Adrenal gland (tissue), 12 donors: ENCODE results near the gene NANOS1. TPM values are rescaled to one million over a fixed set of nuclear protein-coding genes. Genes with fewer than 3 reads are reported as not detected.

Experiments
- DNase-seq, 7 donors: peaks; one replicate each; pipeline ENCODE4 v3.0.0-alpha.2; 2019 to 2020
- H3K27ac ChIP-seq, 5 donors: fragments of 200-600 bp; sonication (generic) in 4 of 5; 1 replicate in 3 of 5; 2 replicates in 2 of 5; pipeline versions ENCODE4 v1.5.1 to v1.8.0; 2016 to 2020; ENCODE audit warnings: mild to moderate bottlenecking in 1 of 5
- H3K27me3 ChIP-seq: fragments of 200-600 bp; 2 replicates; pipeline ENCODE4 v1.8.0; 2021
- H3K36me3 ChIP-seq, 2 donors: fragments of 200-600 bp; replicated peaks in 1 of 2; 1 replicate in 1 of 2; 2 replicates in 1 of 2; pipeline versions ENCODE4 v1.5.1 to v1.8.0; 2018 to 2022
- H3K4me1 ChIP-seq, 2 donors: fragments of 200-600 bp; replicated peaks in 1 of 2; 1 replicate in 1 of 2; 2 replicates in 1 of 2; pipeline versions ENCODE4 v1.5.1 to v1.8.0; 2018 to 2021
- H3K4me3 ChIP-seq, 4 donors: fragments of 200-600 bp; sonication (generic) in 3 of 4; one replicate each; pipeline ENCODE4 v1.5.1; 2016 to 2018
- H3K9me3 ChIP-seq, 3 donors: fragments of 200-600 bp; sonication (generic) in 1 of 3; replicated peaks in 1 of 3; 1 replicate in 2 of 3; 2 replicates in 1 of 3; pipeline versions ENCODE4 v1.5.1 to v1.8.0; 2016 to 2021
- POLR2A ChIP-seq, 2 donors: fragments of 450-650 bp; IDR thresholded peaks; one replicate each; pipeline ENCODE4 v1.6.1; 2017; ENCODE audit warnings: antibody characterized with exemption in 2 of 2, mild to moderate bottlenecking in 2 of 2, moderate library complexity in 1 of 2
- WGBS, 4 donors: extraction: QIAGEN DNeasy Blood & Tissue Kit in 2 of 4; methylation state at CpG; one replicate each; pipeline versions ENCODE4 v1.1.5 to v1.1.7; 2013 to 2017; 5-methylcytosine and 5-hydroxymethylcytosine counted together
- intact Hi-C, 2 donors: fragments of 100-400 bp; cut with DNase I; formaldehyde crosslinking; loops; one replicate each; pipeline versions ENCODE4 v1.14.1 to v1.15.0; 2022 to 2023
- polyA plus RNA-seq, 3 donors: library from polyadenylated mRNA; stranded (reverse); fragments of 200-250 nt in 2 of 3; fragments of 350-450 nt in 1 of 3; fragmentation: Illumina TruSeq in 1 of 3; extraction: RNeasy Lipid Tissue Mini Kit (QIAGEN cat#74804) in 1 of 3; gene quantifications; one replicate each; pipeline ENCODE4 v1.2.3, GENCODE V29; 2013 to 2014
- total RNA-seq, 9 donors: library from RNA; depleted of rRNA in 4 of 9; stranded (reverse); fragments of >200 nt in 4 of 9; fragments of 120-200 nt in 1 of 9; fragmentation: NEBNext Ultra II Directional in 1 of 9; extraction: Animal tissue kit (Norgen Biotek cat#: 25700) in 1 of 9; gene quantifications; one replicate each; pipeline versions ENCODE4 v1.1.0 to v1.2.4, GENCODE V29; 2013 to 2023
- TF ChIP-seq, protein P1 (sequence below), 6 experiments: fragments of 450-650 bp in 4 of 6; fragments of 200-600 bp in 2 of 6; sonication (generic) in 1 of 6; IDR thresholded peaks; 1 replicate in 5 of 6; 2 replicates in 1 of 6; pipeline versions ENCODE4 v1.5.1 to v1.8.0; 2016 to 2021; ENCODE audit warnings: antibody characterized with exemption in 6 of 6, mild to moderate bottlenecking in 2 of 6, moderate library complexity in 1 of 6
- donor health status: healthy with polysubstance abuse.
- donor health status: Bipolar disorder and iron deficiency.
- donor health status: DM: yes; HTN: yes; CAD: no.
- donor health status: DM: no; HTN: no; CAD: no.
- donor health status: DM: no; HTN: no; CAD: no.
- donor health status: DM: yes; HTN: yes; CAD: no.

NANOS1 gene
- total and polyA plus RNA-seq, 12 donors = 2.8 to 38.9 (median 9.4) TPM

GRCh38 chr10:119045561-119045960 is 16.0 kb downstream of the NANOS1 start:
- intact Hi-C loops = no loop called here
- 94 to 96% (median 95%) methylated on average over 7 of the region's 7 CpGs for WGBS, 4 donors
- Histone ChIP-seq H3K36me3 (peaks cover 0 to 99% of the 10 kb centered on the region in 2 donors), H3K27me3 (no peaks in the 10 kb centered on the region), H3K9me3 (no peaks in the 10 kb centered on the region), H3K27ac (no peak overlapping the region), H3K4me1 (no peaks in the 10 kb centered on the region), H3K4me3 (no peak overlapping the region)
- DNase-seq = no peak
- TF ChIP-seq POLR2A (IDR thresholded peaks at IDR 0.05) = no peak
- TF ChIP-seq, protein P1, sequence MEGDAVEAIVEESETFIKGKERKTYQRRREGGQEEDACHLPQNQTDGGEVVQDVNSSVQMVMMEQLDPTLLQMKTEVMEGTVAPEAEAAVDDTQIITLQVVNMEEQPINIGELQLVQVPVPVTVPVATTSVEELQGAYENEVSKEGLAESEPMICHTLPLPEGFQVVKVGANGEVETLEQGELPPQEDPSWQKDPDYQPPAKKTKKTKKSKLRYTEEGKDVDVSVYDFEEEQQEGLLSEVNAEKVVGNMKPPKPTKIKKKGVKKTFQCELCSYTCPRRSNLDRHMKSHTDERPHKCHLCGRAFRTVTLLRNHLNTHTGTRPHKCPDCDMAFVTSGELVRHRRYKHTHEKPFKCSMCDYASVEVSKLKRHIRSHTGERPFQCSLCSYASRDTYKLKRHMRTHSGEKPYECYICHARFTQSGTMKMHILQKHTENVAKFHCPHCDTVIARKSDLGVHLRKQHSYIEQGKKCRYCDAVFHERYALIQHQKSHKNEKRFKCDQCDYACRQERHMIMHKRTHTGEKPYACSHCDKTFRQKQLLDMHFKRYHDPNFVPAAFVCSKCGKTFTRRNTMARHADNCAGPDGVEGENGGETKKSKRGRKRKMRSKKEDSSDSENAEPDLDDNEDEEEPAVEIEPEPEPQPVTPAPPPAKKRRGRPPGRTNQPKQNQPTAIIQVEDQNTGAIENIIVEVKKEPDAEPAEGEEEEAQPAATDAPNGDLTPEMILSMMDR (IDR thresholded peaks at IDR 0.05) = no peak

DNA sequence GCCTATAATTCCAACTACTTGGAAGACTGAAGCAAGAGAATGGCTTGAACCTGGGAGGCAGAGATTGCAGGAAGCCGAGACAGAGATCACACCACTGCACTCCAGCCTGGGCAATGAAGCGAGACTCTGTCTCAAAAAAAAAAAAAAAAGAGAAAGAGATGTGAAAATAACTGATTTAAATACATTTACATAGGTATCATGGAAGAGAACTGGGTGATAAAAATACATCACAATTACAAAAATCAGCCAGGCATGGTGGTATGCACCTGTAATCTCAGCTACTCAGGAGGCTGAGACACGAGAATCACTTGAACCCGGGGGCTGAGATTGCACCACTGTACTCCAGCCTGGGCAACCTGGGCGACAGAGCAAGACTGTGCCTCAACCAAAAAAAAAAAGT is 19.8 kb downstream of the NANOS1 start:
- H3K4me3 ChIP-seq = no peak overlapping the region
- no peaks in the 10 kb centered on the region for H3K4me1 ChIP-seq
- no peaks in the 10 kb centered on the region for H3K9me3 ChIP-seq
- DNase-seq = no peak
- intact Hi-C loops = no loop called here
- TF ChIP-seq, protein P1 (IDR thresholded peaks at IDR 0.05) = no peak
- no peak for TF ChIP-seq POLR2A (IDR thresholded peaks at IDR 0.05)
- H3K36me3 ChIP-seq = peaks cover 0 to 96% of the 10 kb centered on the region in 2 donors
- no peaks in the 10 kb centered on the region for H3K27me3 ChIP-seq
- H3K27ac ChIP-seq = no peak overlapping the region
- 95 to 97% (median 96%) methylated on average over 5 of the region's 5 CpGs for WGBS, 4 donors

DNA sequence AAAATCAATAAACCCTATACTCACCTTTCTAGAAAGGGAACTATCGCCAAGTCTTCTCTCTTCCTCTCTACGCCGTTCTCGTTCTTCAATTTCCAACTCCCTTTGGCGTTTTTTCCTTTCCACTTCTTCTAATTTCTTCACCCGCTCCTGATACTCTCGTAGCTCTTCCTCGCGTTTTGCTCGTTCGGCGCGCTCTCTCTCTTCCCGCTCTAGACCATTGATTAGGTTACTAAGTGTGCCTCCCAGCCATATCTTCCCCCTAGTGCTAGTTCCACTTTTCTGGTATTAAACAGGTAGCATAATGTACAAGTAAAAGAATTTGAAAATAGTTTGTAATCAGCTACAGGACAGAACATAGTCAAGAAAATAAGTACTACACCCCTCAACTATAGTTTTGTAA is 20.3 kb downstream of the NANOS1 start:
- intact Hi-C loops = no loop called here
- Histone ChIP-seq H3K9me3 (no peaks in the 10 kb centered on the region), H3K4me1 (no peaks in the 10 kb centered on the region), H3K27me3 (no peaks in the 10 kb centered on the region), H3K36me3 (peaks cover 0 to 96% of the 10 kb centered on the region in 2 donors), H3K27ac (no peak overlapping the region), H3K4me3 (no peak overlapping the region)
- no peak for DNase-seq
- TF ChIP-seq POLR2A (IDR thresholded peaks at IDR 0.05) = no peak
- TF ChIP-seq, protein P1 (IDR thresholded peaks at IDR 0.05) = no peak
- 95 to 97% (median 96%) methylated on average over 14 of the region's 14 CpGs for WGBS, 4 donors

- Histone ChIP-seq H3K27me3 (no peaks in the 10 kb centered on the region), H3K36me3 (peaks cover 0 to 97% of the 10 kb centered on the region in 2 donors), H3K9me3 (no peaks in the 10 kb centered on the region), H3K27ac (no peak overlapping the region), H3K4me1 (no peaks in the 10 kb centered on the region), H3K4me3 (no peak overlapping the region)
- DNase-seq = no peak
- WGBS, 4 donors = 87 to 96% (median 90%) methylated on average over 3 of the region's 3 CpGs
- intact Hi-C loops = no loop called here
- TF ChIP-seq, protein P1 (IDR thresholded peaks at IDR 0.05) = no peak
- TF ChIP-seq POLR2A (IDR thresholded peaks at IDR 0.05) = no peak
Measured at GRCh38 chr10:119051775-119052174, 22.3 kb downstream of the NANOS1 start.
